ENCODE measurements around the gene OR6C4. TPM values are rescaled to one million over a fixed set of nuclear protein-coding genes. Genes with fewer than 3 reads are reported as not detected.
"Not testable (repeated sequence)": the region's sequence is repeated elsewhere in the genome, so short reads cannot be mapped to it uniquely, and the experiment has no call there.

Gene OR6C4
- not detected in 2 replicates for total RNA-seq (2014; rRNA removed; shearing (Covaris generic); ENCODE audit: low replicate concordance)

DNA sequence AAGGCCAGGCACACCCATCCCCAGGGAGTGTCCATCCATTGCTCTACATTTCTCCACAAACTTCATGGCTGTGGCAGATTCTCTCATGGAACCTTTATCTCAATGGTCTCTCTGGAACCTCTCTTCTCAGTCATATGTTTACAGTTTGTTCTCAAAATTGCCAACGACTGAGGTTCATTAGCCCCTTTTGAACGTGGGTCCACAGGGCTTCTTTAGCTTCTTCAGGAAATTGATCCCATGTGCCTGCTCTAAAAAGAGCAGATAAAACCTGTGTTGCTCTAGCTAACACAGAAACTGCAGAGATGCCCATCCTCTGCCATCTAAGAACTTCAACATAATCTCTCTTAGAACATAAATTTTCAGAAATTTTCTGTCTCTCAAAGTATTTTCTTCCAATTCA is at the start of gene OR6C4:
TSS of gene OR6C4 (plus strand) at position 301 of the 400 bp plus-strand sequence. CDS start 1,625 bp downstream, outside the sequence.
- no peaks in the 10 kb centered on the region for H4K20me1 ChIP-seq (ENCODE audit: insufficient read depth, low read depth, low read length)
- DNase-seq = no peak
- no peak within 1 kb of the TSS for H3K4me2 ChIP-seq (ENCODE audit: low read depth, low read length, poor library complexity, severe bottlenecking)
- no peaks in the 10 kb centered on the region for H3K9me3 ChIP-seq (ENCODE audit: low read length)
- no peaks in the 10 kb centered on the region for H3K36me3 ChIP-seq (ENCODE audit: insufficient read depth, low read length)
- no peaks in the 10 kb centered on the region for H3K79me2 ChIP-seq (ENCODE audit: low read length)
- H3K9ac ChIP-seq (ENCODE audit: low read length) = no peak within 1 kb of the TSS
- H3K4me3 ChIP-seq (ENCODE audit: low read length) = no peak within 1 kb of the TSS
- no peak within 1 kb of the TSS for H2AFZ ChIP-seq (ENCODE audit: low read length)
- no peak within 1 kb of the TSS for H3K27ac ChIP-seq (ENCODE audit: low read length)
- no peaks in the 10 kb centered on the region for H3K4me1 ChIP-seq (ENCODE audit: low read length)
- H3K27me3 ChIP-seq (ENCODE audit: low read length) = peaks cover 4% of the 10 kb centered on the region; the same call in 1 of the 2 replicates
- no peaks in the 10 kb centered on the region; the same call in 1 of the 2 replicates for H3K9me2 ChIP-seq (replicated peaks; ENCODE audit: insufficient read depth, low read length)

DNA sequence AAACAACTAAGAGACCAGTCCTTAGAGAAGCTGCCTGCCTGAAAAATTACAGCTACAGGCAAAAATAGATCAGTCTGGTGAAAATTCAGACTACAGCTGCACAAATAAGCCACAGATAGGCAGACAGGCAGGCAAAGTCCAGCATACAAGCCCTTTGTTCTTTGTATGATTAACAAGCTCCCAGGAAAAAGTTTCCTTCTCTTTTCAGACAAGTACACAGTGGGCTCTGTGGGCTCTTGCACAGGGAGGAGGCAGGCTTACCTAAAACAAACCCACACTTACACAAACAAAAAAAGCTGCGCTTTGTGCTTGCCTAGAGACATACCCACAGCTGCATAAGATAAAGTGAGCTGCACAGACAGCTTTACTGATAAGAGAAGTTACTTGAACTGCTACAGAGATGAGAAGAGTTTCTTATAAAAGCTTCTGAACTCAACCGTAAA is 49.6 kb upstream of the OR6C4 start:
- Histone ChIP-seq H3K27me3 (ENCODE audit: low read length) (no peaks in the 10 kb centered on the region), H3K4me1 (ENCODE audit: low read length) (no peaks in the 10 kb centered on the region), H3K4me3 (ENCODE audit: low read length) (no peak overlapping the region), H3K27ac (ENCODE audit: low read length) (no peak overlapping the region), H2AFZ (ENCODE audit: low read length) (no peak overlapping the region), H3K9ac (ENCODE audit: low read length) (no peak overlapping the region), H3K79me2 (ENCODE audit: low read length) (no peaks in the 10 kb centered on the region), H3K4me2 (ENCODE audit: low read depth, low read length, poor library complexity, severe bottlenecking) (no peak overlapping the region), H3K36me3 (ENCODE audit: insufficient read depth, low read length) (no peaks in the 10 kb centered on the region), H3K9me2 (replicated peaks; ENCODE audit: insufficient read depth, low read length) (no peaks in the 10 kb centered on the region), H4K20me1 (ENCODE audit: insufficient read depth, low read depth, low read length) (no peaks in the 10 kb centered on the region), H3K9me3 (ENCODE audit: low read length) (no peaks in the 10 kb centered on the region)
- no peak for DNase-seq

DNA sequence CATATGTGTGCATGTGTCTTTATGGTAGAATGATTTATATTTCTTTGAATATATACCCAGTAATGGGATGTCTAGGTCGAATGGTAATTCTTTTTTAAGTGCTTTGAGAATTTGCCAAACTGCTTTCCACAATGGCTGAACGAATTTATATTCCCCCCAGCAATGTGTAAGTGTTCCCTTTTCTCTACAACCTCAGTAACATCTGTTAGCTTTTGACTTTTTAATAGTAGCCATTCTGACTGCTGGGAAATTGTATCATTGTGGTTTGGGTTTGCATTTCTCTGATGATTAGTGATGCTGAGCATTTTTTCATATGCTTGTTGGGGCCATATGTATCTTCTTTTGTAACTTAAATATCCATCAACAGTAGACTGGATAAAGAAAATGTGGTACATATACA is 47.8 kb upstream of the OR6C4 start:
- Histone ChIP-seq H3K27ac (ENCODE audit: low read length) (no peak overlapping the region), H3K4me3 (ENCODE audit: low read length) (no peak overlapping the region), H2AFZ (ENCODE audit: low read length) (no peak overlapping the region), H3K4me1 (ENCODE audit: low read length) (no peaks in the 10 kb centered on the region), H3K27me3 (ENCODE audit: low read length) (no peaks in the 10 kb centered on the region), H3K36me3 (ENCODE audit: insufficient read depth, low read length) (no peaks in the 10 kb centered on the region), H3K9ac (ENCODE audit: low read length) (no peak overlapping the region), H4K20me1 (ENCODE audit: insufficient read depth, low read depth, low read length) (no peaks in the 10 kb centered on the region), H3K9me3 (ENCODE audit: low read length) (no peaks in the 10 kb centered on the region), H3K9me2 (replicated peaks; ENCODE audit: insufficient read depth, low read length) (no peaks in the 10 kb centered on the region), H3K79me2 (ENCODE audit: low read length) (no peaks in the 10 kb centered on the region), H3K4me2 (ENCODE audit: low read depth, low read length, poor library complexity, severe bottlenecking) (no peak overlapping the region)
- DNase-seq = no peak

DNA sequence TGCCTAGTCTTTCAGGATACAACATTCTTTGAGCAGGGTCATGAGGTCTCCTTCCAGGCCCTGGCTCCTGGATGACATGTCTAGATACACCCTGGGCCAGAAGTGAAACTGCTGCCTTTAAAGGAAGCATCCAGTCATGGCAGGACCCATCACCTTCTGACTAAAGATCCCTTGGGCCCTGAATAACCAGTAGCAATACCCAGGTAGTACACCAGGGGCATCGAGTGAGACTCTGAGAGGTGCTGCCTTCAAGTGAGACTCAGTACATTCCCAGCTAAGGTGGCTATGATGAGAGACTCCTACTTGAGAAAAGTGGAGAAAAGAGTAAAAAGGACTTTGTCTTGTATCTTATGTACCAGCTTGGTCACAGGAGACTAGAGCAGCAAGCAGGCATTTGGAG is 33.7 kb upstream of the OR6C4 start:
- Histone ChIP-seq H3K4me1 (ENCODE audit: low read length) (no peaks in the 10 kb centered on the region), H3K36me3 (ENCODE audit: insufficient read depth, low read length) (no peaks in the 10 kb centered on the region), H3K9ac (ENCODE audit: low read length) (no peak overlapping the region), H3K27ac (ENCODE audit: low read length) (no peak overlapping the region), H3K4me3 (ENCODE audit: low read length) (no peak overlapping the region), H3K27me3 (ENCODE audit: low read length) (no peaks in the 10 kb centered on the region), H2AFZ (ENCODE audit: low read length) (no peak overlapping the region), H3K9me3 (ENCODE audit: low read length) (no peaks in the 10 kb centered on the region), H4K20me1 (ENCODE audit: insufficient read depth, low read depth, low read length) (no peaks in the 10 kb centered on the region), H3K4me2 (ENCODE audit: low read depth, low read length, poor library complexity, severe bottlenecking) (no peak overlapping the region), H3K79me2 (ENCODE audit: low read length) (no peaks in the 10 kb centered on the region), H3K9me2 (replicated peaks; ENCODE audit: insufficient read depth, low read length) (no peaks in the 10 kb centered on the region)
- DNase-seq = peak; percentile 59

DNA sequence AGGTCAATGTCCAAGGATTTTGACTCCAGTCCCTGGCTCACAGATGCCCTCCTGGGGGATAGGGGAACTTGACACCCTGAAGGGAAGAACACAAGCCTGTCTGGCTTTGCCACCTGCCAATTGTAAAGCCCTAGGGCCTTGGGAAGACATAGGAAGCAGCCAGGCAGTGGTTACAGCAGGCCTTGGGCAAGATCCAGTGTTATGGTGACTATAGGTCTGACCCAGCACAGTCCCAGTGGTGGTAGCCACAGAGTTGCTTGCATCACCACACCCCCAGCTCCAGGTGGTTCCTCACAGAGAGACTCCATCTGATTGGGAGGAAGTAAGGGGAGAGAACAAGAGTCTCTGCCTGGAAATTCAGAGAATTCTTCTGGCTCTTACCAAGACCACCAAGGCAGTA is 33.0 kb upstream of the OR6C4 start:
- no peaks in the 10 kb centered on the region for H3K9me2 ChIP-seq (replicated peaks; ENCODE audit: insufficient read depth, low read length)
- no peak overlapping the region for H3K4me3 ChIP-seq (ENCODE audit: low read length)
- no peak overlapping the region for H3K4me2 ChIP-seq (ENCODE audit: low read depth, low read length, poor library complexity, severe bottlenecking)
- H3K27me3 ChIP-seq (ENCODE audit: low read length) = no peaks in the 10 kb centered on the region
- no peaks in the 10 kb centered on the region for H3K9me3 ChIP-seq (ENCODE audit: low read length)
- H3K36me3 ChIP-seq (ENCODE audit: insufficient read depth, low read length) = no peaks in the 10 kb centered on the region
- no peaks in the 10 kb centered on the region for H3K4me1 ChIP-seq (ENCODE audit: low read length)
- H3K9ac ChIP-seq (ENCODE audit: low read length) = no peak overlapping the region
- H2AFZ ChIP-seq (ENCODE audit: low read length) = no peak overlapping the region
- DNase-seq = no peak
- H3K27ac ChIP-seq (ENCODE audit: low read length) = no peak overlapping the region
- H3K79me2 ChIP-seq (ENCODE audit: low read length) = no peaks in the 10 kb centered on the region
- H4K20me1 ChIP-seq (ENCODE audit: insufficient read depth, low read depth, low read length) = no peaks in the 10 kb centered on the region

DNA sequence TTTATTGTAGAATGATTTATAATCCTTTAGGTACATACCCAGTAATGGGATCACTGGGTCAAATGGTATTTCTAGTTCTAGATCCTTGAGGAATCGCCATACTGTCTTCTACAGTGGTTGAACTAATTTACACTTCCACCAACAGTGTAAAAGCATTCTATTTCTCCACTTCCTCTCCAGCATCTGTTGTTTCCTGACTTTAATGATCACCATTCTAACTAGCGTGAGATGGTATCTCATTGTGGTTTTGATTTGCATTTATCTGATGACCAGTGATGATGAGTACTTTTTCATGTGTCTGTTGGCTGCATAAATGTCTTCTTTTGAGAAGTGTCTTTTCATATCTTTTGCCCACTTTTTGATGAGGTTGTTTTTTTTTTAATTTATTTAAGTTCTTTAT is 1.2 kb upstream of the OR6C4 start:
- H3K36me3 ChIP-seq (ENCODE audit: insufficient read depth, low read length); H3K79me2 ChIP-seq (ENCODE audit: low read length); H3K9me3 ChIP-seq (ENCODE audit: low read length); DNase-seq; H4K20me1 ChIP-seq (ENCODE audit: insufficient read depth, low read depth, low read length); H2AFZ ChIP-seq (ENCODE audit: low read length); H3K27me3 ChIP-seq (ENCODE audit: low read length); H3K27ac ChIP-seq (ENCODE audit: low read length); H3K9me2 ChIP-seq (replicated peaks; ENCODE audit: insufficient read depth, low read length); H3K4me2 ChIP-seq (ENCODE audit: low read depth, low read length, poor library complexity, severe bottlenecking); H3K4me3 ChIP-seq (ENCODE audit: low read length); H3K4me1 ChIP-seq (ENCODE audit: low read length); H3K9ac ChIP-seq (ENCODE audit: low read length): not testable (repeated sequence)

DNA sequence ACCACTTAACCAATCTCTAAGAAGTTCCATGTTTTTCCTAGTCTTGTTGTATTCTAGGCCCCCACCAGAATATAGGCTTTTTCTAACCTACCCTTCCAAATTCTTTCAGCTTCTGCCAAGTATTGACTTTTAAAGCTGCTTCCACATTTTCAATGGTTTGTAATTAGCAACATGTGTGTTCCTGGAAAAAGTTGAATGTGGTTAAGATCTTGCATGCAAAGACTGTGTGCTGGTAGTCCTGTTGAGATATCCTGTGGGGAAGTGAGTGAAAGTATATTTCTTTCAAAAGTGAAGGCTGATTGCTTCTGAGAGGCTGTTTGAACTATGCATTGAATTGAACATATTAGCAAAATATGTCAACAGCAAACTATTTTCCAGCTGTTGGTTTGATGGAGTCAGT is 646 bp upstream of the OR6C4 start:
- H3K27me3 ChIP-seq (ENCODE audit: low read length) = peaks cover 4% of the 10 kb centered on the region; the same call in 1 of the 2 replicates

DNA sequence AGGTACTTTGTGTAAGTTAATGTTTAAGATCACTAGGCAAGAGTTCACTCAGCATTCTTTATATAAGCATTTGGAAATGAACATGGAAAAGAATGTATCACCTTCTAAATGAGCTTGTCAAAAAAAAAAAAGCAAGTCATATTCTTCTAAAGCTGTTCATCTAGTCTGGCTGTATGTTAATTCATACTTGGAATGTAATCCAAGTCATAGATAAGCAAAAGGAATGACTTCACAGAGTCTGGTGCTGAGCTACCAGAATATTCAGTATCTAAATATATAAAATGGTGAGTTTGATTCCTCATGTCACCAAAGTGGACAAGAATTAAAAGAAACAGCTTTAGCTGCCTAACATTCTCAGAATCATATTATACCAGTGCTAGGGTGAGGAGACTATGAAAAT is 4.9 kb downstream of the OR6C4 start:
- Histone ChIP-seq H3K9me2 (replicated peaks; ENCODE audit: insufficient read depth, low read length) (no peaks in the 10 kb centered on the region; the same call in 1 of the 2 replicates), H3K4me3 (ENCODE audit: low read length) (no peak overlapping the region), H3K36me3 (ENCODE audit: insufficient read depth, low read length) (no peaks in the 10 kb centered on the region), H4K20me1 (ENCODE audit: insufficient read depth, low read depth, low read length) (no peaks in the 10 kb centered on the region), H3K4me1 (ENCODE audit: low read length) (no peaks in the 10 kb centered on the region), H3K27me3 (ENCODE audit: low read length) (no peaks in the 10 kb centered on the region), H2AFZ (ENCODE audit: low read length) (no peak overlapping the region), H3K4me2 (ENCODE audit: low read depth, low read length, poor library complexity, severe bottlenecking) (no peak overlapping the region), H3K27ac (ENCODE audit: low read length) (no peak overlapping the region), H3K79me2 (ENCODE audit: low read length) (no peaks in the 10 kb centered on the region), H3K9ac (ENCODE audit: low read length) (no peak overlapping the region), H3K9me3 (ENCODE audit: low read length) (peaks cover 15% of the 10 kb centered on the region)
- DNase-seq = no peak

More for the DNA sequence above, 646 bp upstream of the OR6C4 start:
- Histone ChIP-seq H3K9me2 (replicated peaks; ENCODE audit: insufficient read depth, low read length) (no peaks in the 10 kb centered on the region), H3K27ac (ENCODE audit: low read length) (no peak overlapping the region), H3K79me2 (ENCODE audit: low read length) (no peaks in the 10 kb centered on the region), H3K9me3 (ENCODE audit: low read length) (no peaks in the 10 kb centered on the region), H3K4me1 (ENCODE audit: low read length) (no peaks in the 10 kb centered on the region), H3K4me3 (ENCODE audit: low read length) (no peak overlapping the region), H3K9ac (ENCODE audit: low read length) (no peak overlapping the region), H3K36me3 (ENCODE audit: insufficient read depth, low read length) (no peaks in the 10 kb centered on the region), H4K20me1 (ENCODE audit: insufficient read depth, low read depth, low read length) (no peaks in the 10 kb centered on the region), H3K4me2 (ENCODE audit: low read depth, low read length, poor library complexity, severe bottlenecking) (no peak overlapping the region), H2AFZ (ENCODE audit: low read length) (no peak overlapping the region)
- no peak for DNase-seq

DNA sequence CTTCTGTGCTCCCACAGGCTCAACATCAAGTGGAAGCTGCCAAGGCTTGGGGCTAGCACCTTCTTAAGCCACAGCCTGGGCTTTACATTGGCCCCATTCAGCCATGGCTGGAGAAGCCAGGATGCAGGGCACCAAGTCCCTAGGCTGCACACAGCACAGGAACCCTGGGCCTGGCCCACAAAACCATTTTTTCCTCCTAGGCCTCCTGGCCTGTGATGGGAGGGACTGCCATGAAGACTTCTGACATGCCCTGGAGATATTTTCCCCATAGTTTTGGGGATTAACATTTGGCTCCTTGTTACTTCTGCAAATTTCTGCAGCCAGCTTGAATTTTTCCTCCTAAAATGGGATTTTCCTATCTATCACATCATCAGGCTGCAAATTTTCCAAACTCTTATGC is 20.7 kb downstream of the OR6C4 start:
- not testable (repeated sequence) for H2AFZ ChIP-seq (ENCODE audit: low read length); H3K4me3 ChIP-seq (ENCODE audit: low read length); H3K9ac ChIP-seq (ENCODE audit: low read length); H3K9me2 ChIP-seq (replicated peaks; ENCODE audit: insufficient read depth, low read length); H3K27ac ChIP-seq (ENCODE audit: low read length); H3K36me3 ChIP-seq (ENCODE audit: insufficient read depth, low read length); H4K20me1 ChIP-seq (ENCODE audit: insufficient read depth, low read depth, low read length); DNase-seq; H3K4me1 ChIP-seq (ENCODE audit: low read length); H3K27me3 ChIP-seq (ENCODE audit: low read length); H3K79me2 ChIP-seq (ENCODE audit: low read length); H3K9me3 ChIP-seq (ENCODE audit: low read length); H3K4me2 ChIP-seq (ENCODE audit: low read depth, low read length, poor library complexity, severe bottlenecking)
